GM10248 (cell line): ENCODE results near the gene MCM8.

Experiments used
- CTCF ChIA-PET: fragments of 300-600 bp; sonication (Branson Sonifier 250); formaldehyde crosslinking; extraction: SDS; loops from one replicate; lab custom pipeline; 2021; ENCODE audit warnings: antibody characterized with exemption; lab: Yijun Ruan, JAX
- POLR2A ChIA-PET: fragments of 350-650 bp; sonication (Branson Sonifier 250); formaldehyde crosslinking; extraction: SDS; loops from one replicate; lab custom pipeline; 2020; ENCODE audit warnings: antibody characterized with exemption; lab: Yijun Ruan, JAX
- DNase-seq: peaks from one replicate; pipeline ENCODE4 v3.0.0; 2012; ENCODE audit errors: extremely low spot score
- CTCF ChIP-seq: IDR thresholded peaks from 2 replicates; pipeline ENCODE4 v1.5.1; 2012; ENCODE audit warnings: mild to moderate bottlenecking, low read depth; ENCODE audit errors: extremely low read depth, missing control alignments, control extremely low read depth

Gene MCM8

GRCh38 chr20:6014017-6014416, 63.6 kb downstream of the MCM8 start:
- ChIA-PET CTCF (interaction anchor here (1.1 kb wide), 1 partner anchor 43 kb away, joined by 3 read pairs; no protein-coding TSS in a partner anchor), POLR2A (no interaction called here)
- no peak for TF ChIP-seq CTCF
- DNase-seq: no peak

- CTCF ChIA-PET: interaction anchor here (0.7 to 0.9 kb wide), 3 partner anchors 8 to 80 kb away, joined by 3 read pairs; no protein-coding TSS in a partner anchor
- TF ChIP-seq CTCF: no peak
- POLR2A ChIA-PET: no interaction called here
- DNase-seq: no peak
These were observed 64.5 kb downstream of the MCM8 start for GRCh38 chr20:6014957-6015356.

- ChIA-PET CTCF (interaction anchor here (1.0 to 1.2 kb wide), 2 partner anchors 17 to 21 kb away, joined by 3 read pairs; no protein-coding TSS in a partner anchor), POLR2A (no interaction called here)
- no peak for TF ChIP-seq CTCF
- no peak for DNase-seq
These were observed 67.0 kb downstream of the MCM8 start for GRCh38 chr20:6017467-6017866.

GRCh38 chr20:6017880-6018279, 67.4 kb downstream of the MCM8 start:
- no peak for TF ChIP-seq CTCF
- DNase-seq: no peak
- ChIA-PET CTCF (interaction anchor here (1.0 kb wide), 1 partner anchor 17 kb away, joined by 3 read pairs; no protein-coding TSS in a partner anchor), POLR2A (no interaction called here)

- no peak for TF ChIP-seq CTCF
- DNase-seq: no peak
- POLR2A ChIA-PET: no interaction called here
- CTCF ChIA-PET: interaction anchor here (0.7 to 1.1 kb wide), 3 partner anchors 9 to 15 kb away, joined by 3 to 4 read pairs (median 3); no protein-coding TSS in a partner anchor
These were observed 74.3 kb downstream of the MCM8 start for GRCh38 chr20:6024768-6025167.

- TF ChIP-seq CTCF: no peak
- ChIA-PET POLR2A (no interaction called here), CTCF (no interaction called here)
- DNase-seq: no peak
These were observed 75.6 kb downstream of the MCM8 start for GRCh38 chr20:6026051-6026450.

- TF ChIP-seq CTCF: no peak
- CTCF ChIA-PET: interaction anchor here (1.2 to 1.5 kb wide), 3 partner anchors 9 to 14 kb away, joined by 3 read pairs; no protein-coding TSS in a partner anchor
- POLR2A ChIA-PET: no interaction called here
- no peak for DNase-seq
These were observed 78.4 kb downstream of the MCM8 start for GRCh38 chr20:6028818-6029217.
